ENCODE data around the gene SMIM45.

The SMIM45 gene

DNA sequence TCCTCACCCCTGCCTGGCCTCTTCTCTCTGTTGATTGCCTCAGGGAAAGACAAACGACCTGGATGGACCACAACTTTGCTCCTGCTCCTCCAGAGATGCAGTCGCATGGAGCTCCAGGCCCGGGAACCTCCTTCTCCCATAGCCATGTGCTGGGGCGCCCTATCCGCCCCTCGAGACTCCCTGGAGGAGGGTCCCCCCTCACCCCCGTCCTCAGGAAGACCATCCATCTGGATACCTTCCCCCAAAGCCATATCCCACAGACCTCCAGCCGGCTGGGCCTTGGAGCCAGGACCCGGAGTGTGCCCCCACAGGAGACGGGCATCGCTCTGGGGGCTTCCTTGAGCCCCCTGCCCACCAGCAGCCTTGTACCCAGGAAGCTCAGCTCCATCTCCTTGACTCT is 19.5 kb downstream of the SMIM45 start:
- no peak for DNase-seq

DNA sequence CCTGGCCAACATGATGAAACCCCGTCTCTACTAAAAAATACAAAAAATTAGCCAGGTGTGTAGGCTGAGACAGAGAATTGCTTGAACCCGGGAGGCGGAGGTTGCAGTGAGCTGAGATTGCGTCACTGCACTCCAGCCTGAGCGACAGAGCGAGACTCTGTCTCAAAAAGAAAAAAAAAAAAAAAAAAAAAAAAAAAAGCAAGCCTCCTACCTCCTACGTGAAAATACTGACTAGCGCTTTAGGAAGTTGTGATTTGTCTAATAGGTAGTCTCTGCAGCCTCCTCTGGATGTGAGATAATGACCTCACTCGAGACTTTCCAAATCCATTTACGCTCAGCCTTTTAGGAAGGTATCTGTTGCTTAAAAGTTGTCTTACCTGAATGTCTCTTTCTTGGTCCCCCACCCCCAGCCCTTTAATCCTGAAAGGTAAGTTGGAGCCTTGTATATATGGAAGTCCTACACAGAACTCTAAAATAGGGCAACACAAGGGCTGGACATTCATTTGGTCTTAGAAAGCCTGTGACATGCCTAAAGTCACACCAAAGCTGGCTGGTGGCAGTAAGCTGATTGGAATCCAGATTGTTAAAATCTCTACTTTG is 22.8 kb downstream of the SMIM45 start:
- no peak for DNase-seq

DNA sequence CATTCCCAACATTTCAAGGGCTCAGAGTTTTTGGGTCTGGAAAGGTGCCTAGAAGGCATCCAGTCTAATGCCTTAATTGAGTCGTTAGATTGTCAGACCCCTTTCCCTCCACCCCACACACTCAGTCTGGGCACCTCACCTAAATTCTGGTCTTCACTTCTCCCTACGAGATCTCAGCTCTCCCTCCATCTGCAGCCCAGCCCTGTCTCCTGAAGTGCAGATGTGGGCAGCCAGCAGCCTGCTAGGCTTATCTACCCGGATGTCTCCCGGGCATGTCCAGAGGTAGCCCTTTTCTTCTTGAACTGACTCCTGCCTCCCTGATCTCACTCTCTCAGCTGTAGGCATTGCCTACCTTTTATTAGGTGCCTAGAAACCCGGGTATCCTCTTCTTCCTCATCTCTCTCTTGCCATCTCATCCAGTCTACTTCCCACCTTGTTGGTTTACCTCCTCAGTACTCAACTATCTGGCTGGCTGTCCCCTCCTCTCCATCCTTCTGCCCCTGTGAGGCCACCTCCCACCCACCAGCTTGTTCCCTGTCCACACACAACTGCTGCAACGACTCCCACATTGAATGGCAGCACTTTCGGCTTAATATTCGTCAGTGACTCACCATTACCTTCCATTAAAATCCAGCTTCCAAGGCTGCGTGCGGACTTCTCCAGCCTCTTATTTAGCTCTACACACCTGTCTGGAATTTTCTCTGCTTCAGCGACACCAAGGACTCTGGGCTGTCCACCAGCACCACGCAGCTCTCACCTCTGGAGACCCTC is 23.5 kb downstream of the SMIM45 start:
- no peak for DNase-seq

DNA sequence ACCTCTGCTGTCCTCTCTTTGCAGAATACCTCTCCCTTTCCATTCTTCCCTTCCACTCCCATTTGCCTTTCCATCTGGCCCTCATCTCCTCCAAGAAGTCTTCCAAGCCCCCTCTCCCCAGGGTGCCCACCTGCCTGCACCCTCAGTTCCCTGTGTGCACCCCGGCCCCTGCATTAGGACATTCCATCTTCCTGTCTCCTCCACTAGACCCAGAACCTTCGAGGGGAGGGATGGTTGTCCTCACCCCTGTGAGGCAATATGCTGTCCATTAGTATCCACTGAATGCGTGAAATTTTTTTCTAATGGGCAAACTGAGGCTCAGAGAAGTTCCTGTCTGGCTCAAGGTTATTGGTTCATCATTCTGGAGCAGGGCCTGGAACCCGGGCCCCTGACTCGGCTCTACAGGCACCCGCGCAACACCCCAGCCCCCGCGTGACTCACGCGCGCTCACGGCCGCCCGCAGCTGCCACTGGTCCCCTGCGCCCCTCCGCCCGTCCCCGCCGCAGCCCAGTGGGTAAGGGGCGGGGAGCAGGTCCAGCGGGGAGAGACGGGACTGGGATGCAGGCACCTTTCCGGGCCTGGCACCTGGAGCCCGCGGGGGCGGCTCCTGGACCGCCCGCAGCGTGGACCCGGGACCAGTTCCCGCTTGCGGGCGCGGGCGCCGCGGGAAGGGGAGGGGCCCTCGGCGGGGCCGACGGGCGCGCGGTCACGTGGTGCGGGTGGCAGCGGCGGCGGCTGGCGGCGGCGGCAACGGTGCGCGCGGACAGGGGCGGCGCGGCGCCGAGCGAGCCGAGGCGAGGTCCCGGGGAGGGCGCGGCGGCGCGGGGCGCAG is 24.3 kb downstream of the SMIM45 start:
- DNase-seq = no peak

DNA sequence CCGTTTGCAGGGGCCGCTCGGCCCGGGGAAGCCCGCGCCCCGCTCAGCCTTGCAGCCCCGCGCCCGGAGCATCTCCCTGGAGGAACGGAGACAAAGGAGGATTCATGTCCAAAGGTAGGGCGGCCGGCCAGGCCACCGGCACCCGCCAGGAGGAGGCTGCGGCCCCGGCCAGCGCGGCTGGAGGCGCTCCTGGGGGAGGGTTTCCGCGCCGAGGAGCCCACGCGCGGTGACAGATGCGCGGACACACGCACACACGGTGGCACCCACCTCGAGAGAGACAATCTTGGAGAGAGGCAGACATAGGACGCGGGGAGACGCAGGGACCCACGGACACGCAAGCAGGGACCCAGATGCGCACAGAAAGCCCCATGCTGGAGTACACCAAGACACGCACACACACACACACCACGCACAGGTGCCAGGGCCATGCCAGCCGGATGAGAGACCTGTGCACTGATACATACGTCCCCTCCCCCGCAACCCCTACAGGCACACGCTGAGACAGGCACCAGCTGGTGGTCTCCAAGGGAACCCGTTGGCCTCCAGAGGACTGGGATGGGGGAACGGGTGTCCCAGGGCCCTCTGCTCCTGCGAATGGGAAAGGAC is 25.1 kb downstream of the SMIM45 start:
- DNase-seq = no peak

DNA sequence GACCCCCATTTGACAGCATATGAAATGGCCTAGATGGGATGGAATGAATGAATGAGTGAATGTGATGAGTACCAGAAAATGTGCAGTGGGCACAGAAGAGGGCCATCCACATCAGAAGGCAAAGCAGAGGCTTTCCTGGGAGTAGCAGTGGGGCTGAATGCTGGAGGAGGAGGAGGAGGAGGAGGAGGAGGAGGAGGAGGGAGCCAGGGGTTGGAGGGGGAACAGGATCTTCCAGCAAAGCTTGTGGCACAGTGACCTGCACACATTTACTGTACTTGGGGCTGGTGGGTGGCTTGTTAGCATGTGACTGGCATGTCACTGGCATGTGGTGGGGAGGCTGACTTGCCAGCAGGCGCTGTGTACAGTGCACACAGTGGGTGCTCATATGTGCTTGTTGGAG is 26.8 kb downstream of the SMIM45 start:
- no peak for DNase-seq

DNA sequence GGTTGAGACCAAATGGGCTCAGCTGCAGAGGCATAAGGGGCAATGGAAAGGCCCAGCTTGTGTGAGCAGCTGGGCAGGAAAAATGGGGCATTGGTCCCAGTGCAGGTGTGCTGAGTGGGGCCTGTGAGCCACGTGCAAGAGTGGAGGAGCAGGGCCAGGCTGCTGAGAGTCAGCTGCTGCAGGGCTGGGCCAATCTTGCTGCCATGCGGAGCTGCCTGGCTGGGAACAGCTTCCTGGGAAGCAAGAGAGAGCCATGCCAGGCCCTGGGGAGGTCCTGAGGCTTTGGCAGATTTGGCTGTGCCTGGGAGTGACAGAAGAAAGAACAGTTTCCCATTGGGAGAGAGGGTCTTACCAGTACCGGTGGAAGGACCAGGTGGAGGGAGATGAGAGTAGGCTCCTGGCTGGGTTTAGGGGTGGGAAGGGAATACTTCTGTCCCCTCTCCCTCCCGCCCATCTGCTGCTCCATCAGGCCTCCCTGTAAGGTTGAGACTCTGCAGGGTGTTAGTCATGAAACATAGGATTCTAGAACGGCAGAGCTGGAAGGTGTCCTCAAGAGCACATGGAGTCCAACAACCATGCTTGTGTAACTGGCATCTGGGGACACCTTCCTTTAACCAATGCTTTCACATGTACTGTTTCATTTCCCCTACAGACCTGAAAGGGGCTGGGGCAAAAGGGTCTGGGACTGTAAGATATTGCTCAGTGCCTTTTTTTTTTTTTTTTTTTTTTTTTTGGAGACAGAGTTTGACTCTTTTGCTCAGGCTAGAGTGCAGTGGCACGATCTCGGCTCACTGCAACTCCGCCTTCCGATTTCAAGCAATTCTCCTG is 27.7 kb downstream of the SMIM45 start:
- DNase-seq = no peak

DNA sequence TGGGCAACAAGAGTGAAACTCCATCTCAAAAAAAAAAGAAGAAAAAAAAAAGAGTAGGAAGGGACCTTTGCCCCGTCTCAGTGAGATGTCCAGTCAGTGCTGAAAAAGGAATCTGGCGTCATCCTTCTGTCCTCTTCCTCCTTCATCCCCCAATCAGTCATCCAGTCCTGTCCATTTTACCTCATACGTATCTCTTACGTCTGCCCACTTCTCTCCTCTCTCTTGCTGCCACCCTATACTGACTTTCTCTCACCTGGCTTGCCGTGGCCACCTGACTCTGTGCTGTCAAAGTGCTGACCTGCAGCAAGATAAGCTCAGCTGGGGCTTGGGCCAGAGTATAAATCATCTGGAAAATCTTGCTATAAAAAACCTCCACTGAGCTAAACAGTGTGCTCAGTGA is 30.9 kb downstream of the SMIM45 start:
- DNase-seq = no peak

DNA sequence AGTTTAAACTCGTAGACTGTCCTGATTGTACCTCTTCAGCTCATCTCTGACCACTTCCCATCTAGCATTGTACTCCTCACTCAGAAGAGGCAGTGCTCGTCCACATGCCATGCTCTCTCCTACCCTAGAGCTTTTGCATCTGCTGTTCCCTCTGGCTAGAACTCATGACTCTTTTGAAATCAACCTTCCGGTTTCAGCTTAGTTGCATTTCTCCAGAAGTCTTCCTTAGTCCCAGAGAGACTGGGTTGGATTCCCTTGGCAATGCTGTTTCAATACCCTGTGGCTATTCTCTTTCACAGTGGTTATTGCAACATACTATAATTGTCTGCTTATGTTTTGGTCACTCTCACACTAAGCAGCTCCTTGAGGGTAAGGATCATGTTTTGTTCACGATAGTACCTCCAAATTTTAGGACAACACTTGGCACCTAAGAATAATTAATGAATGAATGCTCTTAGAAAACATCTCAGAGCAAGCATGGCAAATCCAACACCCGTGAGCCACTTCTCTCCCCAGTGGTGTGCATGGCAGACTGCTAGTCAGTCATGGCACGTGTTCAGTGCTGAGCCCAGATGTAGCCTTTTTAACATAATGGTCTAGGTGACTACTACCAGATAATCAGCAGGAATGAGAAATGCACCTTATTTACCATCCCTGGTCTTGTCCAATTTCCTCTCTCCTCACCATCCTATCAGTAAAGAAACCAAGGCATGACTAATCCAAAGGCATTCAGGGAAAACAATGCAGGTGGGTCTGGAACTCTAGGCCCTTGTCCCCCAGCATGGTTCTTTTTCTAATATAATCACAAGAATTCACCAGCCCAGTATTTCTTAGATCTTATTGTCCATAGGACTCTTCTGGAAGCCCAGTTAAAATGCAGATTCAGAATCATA is 31.8 kb downstream of the SMIM45 start:
- no peak for DNase-seq

DNA sequence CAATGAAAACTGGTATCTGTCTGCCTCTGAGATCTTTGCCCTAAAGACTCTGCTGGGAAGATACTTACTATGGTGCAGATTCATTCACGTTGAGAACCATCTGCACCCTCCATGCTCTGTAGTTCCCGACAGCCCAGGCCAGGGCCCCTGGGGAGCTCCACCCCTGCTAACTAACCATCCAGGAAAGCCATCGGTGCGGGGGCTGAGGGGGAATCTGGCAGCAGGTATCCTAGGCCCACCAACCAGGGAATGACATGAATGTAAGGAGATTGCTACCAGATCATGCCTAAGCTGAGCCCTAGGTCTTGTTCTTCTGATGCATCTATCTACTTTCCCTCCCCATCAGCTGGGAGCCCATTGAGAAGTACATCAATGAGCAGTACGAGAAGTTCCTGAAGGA is 35.3 kb downstream of the SMIM45 start:
- no peak for DNase-seq

DNA sequence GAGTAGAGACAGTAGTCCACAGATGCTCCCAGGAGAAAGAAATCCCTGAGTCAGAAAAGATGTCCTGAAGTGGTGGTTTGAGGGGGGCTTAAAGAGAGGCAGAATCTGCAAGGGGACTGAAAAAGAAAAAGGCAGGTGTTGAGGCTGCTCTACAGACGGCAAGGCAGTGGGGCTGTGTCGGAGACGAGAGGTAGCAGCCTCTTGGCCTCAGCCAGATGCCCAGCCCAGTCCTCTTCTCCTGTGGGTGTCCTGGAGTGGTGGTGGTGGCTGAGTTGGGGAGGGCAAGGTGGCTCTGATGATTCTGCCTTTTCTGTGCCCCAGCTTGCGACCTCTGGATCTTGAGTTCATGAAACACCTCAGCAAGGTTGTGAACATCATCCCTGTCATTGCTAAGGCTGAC is 37.3 kb downstream of the SMIM45 start:
- no peak for DNase-seq

DNA sequence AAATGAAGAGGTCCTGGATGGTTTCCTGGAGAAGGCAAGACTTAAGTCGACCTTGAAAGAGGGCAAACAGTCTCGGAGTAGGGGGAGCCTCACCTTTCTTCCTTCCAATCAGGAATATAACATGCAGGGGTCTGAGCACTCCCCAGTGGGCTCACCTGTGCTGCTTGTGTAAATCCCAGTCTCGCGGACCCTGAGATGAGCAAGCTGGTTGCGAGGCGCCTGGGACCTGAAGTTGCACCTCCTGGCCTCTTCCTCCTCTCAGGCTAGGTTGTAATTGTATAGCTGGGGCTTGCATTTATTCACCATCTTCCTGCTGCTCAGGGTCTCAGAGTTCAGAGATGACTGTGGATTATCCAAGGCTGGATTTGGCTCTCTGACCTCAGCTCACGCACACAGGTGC is 39.2 kb downstream of the SMIM45 start:
- DNase-seq = no peak

DNA sequence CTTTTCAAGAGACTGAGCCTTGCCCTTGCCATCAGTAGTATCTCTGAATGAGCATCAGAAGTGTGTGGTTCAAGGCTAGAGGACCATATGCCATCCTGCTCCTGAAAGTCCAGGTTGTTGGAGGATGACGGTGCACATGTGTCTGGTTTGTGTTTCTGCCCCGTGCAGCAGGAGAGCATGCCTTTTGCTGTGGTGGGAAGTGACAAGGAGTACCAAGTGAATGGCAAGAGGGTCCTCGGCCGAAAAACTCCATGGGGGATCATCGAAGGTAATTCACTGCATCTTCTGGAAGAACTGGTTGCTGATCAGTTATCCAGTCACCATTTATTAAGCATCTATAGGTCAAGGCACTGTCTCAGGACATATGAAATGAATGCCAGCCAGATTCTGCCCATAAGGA is 40.5 kb downstream of the SMIM45 start:
- DNase-seq = no peak

DNA sequence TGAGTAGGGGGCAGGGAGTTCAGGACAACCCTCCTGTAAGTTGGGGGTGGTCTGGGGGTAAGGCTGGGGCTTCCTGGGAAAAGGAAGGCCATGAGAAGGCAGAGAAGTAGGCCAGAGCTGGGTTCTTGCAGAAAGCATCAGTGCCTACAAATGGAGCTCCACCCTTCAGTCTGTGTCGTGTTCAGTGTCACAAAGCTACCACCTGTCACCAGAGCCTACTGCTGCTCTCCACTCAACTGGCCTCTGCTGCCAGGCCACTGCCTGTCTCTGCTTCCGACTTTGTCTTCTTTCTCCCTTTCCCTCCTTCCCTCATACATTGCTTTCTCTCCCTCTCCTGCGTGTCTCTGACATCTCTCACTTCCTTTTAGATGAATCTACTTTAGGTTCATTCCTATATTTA is 43.3 kb downstream of the SMIM45 start:
- DNase-seq = no peak

DNA sequence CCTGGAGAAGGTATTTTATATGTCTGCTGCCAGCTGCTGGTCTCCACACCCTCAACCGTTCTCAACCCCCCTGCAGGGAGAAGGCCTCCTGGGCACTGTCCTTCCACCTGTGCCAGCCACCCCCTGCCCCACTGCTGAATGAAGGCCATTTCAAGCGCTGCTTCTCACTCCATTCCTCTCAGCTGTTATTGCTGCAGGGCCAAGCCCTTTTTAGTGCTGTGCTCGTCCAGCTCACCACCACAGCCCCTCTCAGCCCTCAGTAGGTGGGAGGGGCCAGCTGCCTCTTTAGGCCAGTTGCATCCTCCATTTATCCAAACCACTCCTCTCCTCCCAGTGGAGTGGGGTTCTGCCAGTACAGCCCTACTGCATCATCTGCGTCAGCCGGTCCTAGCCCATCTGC is 44.9 kb downstream of the SMIM45 start:
- no peak for DNase-seq

DNA sequence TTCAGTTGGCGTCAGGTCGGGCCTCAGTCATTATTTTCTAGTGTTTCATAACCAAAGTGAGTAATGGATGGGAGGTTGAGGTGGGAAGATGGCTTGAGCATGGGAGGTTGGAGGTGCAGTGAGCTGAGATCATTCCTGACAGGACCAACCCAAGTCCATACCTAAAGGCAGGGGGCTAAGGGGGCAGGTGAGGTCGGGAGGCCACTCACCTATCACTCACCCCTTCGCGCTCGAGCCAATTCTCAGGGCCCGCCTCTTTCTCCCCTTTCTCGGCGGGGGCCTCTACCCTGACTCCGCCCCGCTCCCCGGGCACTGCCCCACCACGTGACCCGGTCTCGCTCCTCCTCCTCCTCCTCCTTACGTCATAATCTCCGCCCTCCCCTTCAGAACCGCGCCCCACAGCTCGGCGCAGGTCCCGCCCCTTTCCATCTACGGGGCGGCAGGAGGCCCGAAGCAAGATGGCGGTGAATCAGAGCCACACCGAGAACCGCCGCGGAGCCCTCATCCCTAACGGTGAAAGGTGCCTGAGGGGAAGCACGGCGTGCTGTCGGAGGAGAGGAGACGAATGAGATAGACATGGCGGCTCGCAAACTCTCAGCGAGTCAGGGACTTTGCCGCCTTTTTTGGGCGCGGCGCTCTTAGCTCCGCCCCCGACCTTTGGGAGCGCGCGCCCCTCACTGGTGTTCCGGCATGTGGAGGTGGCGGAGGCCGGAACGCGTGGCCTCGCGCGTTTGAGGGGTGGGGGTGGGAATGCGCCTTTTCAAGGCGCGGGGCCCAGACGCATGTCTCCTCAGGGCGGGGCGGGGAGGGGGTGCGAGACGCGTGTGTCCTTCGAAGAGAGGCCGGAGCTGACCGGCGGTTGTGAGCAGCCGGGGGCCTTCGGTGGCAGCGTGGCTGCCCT is 46.7 kb downstream of the SMIM45 start, which contains the start of gene WBP2NL:
Gene WBP2NL, plus strand, starts transcription at position 428 of the 901 bp plus-strand sequence. Its CDS starts 31 bp downstream, at position 459.
- peak; percentile 84 for DNase-seq

DNA sequence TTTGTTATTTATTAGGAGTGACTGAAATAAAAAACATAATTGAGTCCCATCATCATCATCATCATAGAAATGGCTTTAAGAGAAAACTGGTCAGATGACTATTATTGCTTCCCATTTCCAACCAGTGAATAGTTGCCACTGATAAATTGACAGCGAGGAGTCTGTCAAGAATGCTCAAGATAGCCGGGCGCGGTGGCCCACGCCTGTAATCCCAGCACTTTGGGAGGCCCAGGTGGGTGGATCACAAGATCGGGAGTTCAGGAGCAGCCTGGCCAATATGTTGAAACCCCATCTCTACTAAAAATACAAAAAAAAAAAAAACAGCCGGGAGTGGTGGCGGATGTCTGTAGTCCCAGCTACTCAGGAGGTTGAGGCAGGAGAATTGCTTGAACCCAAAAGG is 48.5 kb downstream of the SMIM45 start:
- no peak for DNase-seq

DNA sequence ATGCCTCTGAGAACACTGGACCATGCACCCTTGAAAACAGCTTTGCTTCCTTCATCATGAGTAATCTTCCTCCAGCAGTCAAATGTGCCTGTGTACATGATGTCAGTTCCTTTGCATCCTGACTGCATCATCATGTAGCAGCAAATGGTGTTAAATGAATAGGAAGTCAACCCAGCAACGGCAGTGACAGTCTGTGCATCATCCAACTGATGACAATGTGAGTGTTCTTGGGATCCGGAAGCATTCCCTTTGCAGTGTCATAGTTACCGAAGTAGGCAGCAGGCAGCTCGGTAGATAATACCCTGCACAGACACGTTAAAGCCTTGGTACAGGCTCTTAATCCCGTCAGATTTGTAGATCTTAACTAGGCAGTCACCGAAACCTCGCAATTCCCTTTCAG is 49.2 kb downstream of the SMIM45 start:
- no peak for DNase-seq

DNA sequence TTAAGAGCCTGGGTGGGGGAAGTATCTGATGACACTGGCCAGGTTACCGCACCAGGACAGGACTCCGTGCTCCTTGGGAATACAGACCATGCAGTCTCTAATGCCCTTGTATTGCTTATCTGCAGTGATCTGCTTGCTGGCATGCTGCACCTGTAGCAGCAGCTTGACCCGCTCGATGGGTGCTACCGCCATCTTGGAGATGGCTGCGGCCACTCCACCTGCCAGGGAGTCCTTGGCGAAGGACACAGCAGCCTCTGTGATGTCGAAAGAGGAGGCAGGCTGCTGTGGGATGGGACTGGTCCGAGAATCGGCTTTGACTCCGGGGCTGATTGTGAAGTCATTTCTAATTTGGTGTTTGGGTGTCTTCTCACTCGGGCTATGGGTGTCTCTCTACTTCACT is 49.8 kb downstream of the SMIM45 start:
- DNase-seq = no peak

DNA sequence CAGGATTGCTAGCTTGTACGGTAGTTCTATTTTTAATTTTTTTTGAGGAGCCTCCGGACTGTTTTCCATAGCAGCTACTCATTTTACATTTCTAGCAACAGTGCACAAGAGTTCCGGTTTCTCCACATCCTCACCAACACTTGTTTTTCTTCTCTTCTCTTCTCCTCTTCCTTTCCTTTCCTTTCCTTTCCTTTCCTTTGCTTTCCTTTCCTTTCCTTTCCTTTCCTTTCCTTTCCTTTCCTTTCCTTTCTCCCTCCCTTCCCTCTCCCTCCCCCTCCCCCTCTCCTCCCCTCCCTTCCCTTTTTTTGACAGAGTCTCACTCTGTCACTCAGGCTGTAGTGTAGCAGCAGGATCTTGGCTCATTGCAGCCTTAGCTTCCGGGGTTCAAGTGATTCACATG is 56.0 kb downstream of the SMIM45 start:
- no peak for DNase-seq
